Activated CD8-positive, alpha-beta memory T cell treated with anti-CD3 and anti-CD28 coated beads for 36 hours (primary cell): ENCODE data around the gene GGT5. TPM values are rescaled to one million over a fixed set of nuclear protein-coding genes. Genes with fewer than 3 reads are reported as not detected.
"Not testable (repeated sequence)": the region's sequence is repeated elsewhere in the genome, so short reads cannot be mapped to it uniquely, and the experiment has no call there.

Experiments
- CTCF ChIA-PET: fragments of 350-600 bp; sonication (Branson Sonifier 250); formaldehyde crosslinking; loops from one replicate; lab custom pipeline; 2021; ENCODE audit warnings: antibody characterized with exemption; lab: Charles Lee
- POLR2A ChIA-PET: fragments of 350-600 bp; sonication (Branson Sonifier 250); formaldehyde crosslinking; loops from one replicate; lab custom pipeline; 2021; ENCODE audit warnings: antibody characterized with exemption; lab: Charles Lee
- total RNA-seq, 2 experiments: library from RNA; stranded (reverse); gene quantifications; one replicate each; pipeline ENCODE4 v1.2.3, GENCODE V29; 2021

The GGT5 gene
- total RNA-seq, 2 experiments from 2014 or later = not detected

DNA sequence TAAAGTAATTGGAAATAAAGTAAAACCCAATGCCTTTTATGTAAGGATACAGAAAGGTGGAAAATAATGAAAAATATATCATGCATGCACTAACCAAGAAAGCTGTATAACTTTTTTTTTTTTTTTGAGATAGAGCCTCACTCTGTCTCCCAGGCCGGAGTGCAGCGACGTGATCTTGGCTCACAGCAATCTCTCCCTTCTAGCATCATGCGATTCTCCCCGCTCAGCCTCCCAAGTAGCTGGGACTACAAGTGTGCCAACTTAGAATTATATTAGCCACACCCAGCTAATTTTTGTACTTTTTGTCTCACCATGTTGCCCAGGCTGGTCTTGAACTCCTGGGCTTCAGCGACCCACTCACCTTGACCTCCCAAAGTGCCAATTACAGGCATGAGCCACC is 4.5 kb downstream of the GGT5 start:
- ChIA-PET POLR2A (interaction anchor here (0.5 kb wide), 1 partner anchor 103 kb away, joined by 3 read pairs; no protein-coding TSS in a partner anchor), CTCF (interaction anchor here (1.6 kb wide), 1 partner anchor 9 kb away, joined by 5 read pairs; no protein-coding TSS in a partner anchor)

DNA sequence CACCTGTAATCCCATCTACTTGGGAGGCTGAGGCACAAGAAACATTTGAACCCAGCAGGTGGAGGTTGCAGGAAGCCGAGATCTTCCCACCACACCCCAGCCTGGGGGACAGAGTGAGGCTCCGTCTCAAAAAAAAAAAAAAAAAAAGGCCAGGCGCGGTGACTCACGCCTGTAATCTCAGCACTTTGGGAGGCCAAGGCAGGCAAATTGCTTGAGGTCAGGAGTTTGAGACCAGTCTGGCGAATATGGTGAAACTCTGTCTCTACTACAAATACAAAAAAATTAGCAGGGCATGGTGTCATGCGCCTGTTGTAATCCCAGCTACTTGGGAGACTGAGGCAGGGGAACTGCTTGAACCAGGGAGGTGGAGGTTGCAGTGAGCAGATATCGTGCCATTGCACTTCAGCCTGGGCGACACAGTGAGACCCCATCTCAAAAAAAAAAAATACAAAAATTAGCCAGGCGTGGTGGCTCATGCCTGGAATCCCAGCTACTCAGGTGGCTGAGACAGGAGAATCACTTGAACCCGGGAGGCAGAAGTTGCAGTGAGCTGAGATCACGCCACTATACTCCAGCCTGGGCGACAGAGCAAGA is 6.7 kb downstream of the GGT5 start:
- CTCF ChIA-PET, POLR2A ChIA-PET: not testable (repeated sequence)

DNA sequence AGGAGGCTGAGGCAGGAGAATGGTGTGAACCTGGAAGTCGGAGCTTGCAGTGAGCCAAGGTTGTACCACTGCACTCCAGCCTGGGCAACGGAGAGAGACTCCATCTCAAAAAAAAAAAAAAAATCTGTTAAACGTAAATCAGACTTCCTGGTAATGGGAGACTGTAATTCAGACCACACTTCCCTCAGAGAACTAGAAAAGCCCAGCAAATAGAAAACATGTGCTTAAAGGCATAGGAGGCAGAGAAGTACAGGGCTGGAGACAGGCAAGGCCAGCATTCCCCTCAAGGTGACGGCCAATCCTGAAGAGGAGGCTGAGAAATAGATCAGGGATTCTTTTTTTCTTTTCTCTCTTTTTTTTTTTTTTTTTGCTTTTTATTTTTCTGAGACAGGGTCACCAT is 8.2 kb downstream of the GGT5 start:
- POLR2A ChIA-PET = no interaction called here
- CTCF ChIA-PET = no interaction called here

DNA sequence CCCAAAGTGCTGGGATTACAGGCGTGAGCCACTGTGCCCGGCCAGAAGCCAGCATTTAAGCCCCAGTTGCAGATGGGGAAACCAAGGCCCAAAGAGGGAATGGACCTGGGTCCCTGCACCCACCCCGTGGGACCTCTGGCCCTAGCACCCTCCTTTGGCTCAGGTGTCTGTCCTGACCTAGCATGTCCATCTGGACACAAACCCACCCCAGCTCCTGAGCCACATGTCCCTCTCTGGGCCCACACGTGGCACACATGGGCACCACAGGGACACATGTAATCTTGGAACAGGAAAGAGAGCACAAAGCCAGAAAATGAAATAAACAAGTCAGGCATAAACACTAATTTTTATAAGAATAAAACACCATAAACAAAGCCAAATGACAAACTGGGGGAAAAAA is 9.6 kb downstream of the GGT5 start:
- ChIA-PET POLR2A (no interaction called here), CTCF (no interaction called here)

DNA sequence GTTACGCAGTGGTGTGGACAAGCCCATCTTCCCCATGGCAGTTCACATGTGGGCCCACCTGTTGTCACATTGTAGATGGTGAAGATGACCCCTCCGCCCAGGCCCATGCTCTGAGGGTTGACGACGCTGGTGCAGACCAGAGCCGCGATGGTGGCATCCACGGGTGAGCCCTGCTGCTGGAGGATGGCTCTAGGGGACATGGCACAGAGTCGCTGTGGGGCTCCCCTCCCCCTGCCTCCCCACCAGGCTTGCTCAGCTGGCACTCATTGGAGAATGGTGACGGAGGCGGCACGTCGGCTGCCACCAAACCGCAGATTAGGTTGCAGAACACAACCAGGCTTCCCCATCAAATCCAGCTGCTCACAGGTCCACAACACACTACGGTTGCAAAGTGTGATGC is 11.1 kb downstream of the GGT5 start:
- ChIA-PET CTCF (no interaction called here), POLR2A (no interaction called here)

DNA sequence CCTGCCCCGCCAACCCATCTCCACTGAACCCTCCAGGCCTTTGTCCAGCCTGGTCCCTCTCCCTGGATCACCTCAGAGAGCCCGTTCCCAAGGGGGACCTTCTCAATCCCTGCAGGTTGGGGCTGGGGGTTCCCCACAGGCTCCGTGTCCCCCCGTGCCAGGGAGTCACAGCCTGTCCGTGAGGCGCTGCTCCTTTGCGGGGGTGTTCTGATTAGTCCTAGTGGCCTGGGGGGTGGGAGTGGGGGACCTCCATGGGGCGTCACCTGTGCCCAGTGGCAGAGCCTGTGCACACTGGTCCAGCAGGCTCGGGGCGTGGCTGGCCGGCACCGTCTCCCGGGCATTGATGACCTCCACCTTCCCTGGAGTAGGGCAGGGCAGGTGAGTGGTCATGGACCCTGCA is 11.6 kb downstream of the GGT5 start:
- ChIA-PET POLR2A (no interaction called here), CTCF (interaction anchor here (1.6 kb wide), 1 partner anchor 78 kb away, joined by 4 read pairs; no protein-coding TSS in a partner anchor)

DNA sequence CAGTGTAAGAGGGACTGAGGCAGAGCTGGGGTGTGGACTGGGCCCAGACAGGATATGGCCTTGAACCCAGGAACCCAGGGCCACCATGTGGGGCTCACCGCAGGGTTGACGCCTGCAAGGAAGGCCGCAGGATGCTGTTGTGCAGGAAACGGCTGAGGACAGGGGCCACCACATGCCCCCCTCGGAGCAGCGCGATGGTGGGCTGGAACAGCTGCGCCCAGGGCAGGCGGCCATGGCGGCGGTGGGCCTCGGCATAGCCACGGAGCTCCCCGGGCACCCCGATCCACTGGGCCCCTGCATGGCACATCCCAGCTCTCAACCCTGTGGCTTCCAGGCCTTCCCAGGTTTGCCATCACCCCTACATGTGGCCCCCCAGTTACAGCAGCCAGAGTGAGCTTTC is 12.2 kb downstream of the GGT5 start:
- CTCF ChIA-PET = interaction anchor here (0.8 to 1.6 kb wide), 2 partner anchors 43 to 78 kb away, joined by 3 to 4 read pairs; no protein-coding TSS in a partner anchor
- POLR2A ChIA-PET = no interaction called here

DNA sequence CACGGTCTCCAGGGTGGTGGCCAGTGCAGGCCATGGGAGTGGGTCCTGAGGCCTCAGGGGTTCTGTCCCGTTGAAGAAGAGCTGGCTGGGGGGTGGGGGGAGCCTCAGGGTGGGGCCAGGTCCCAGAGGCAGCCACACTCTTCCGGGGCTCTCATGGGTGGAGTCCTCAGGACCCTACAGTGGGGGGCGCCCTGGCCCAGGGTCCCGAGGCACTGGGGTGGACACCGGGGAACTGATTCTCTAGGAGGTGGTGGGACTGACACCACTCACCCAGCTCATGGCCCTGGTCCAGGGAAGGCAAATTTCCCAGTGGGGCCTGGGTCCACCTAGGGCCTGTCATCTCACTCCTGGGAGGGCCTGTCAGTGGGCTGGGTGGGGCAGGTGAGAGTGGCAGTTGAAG is 12.8 kb downstream of the GGT5 start:
- ChIA-PET CTCF (interaction anchor here (0.8 to 1.6 kb wide), 3 partner anchors 8 to 77 kb away, joined by 3 to 5 read pairs (median 4); no protein-coding TSS in a partner anchor), POLR2A (no interaction called here)

DNA sequence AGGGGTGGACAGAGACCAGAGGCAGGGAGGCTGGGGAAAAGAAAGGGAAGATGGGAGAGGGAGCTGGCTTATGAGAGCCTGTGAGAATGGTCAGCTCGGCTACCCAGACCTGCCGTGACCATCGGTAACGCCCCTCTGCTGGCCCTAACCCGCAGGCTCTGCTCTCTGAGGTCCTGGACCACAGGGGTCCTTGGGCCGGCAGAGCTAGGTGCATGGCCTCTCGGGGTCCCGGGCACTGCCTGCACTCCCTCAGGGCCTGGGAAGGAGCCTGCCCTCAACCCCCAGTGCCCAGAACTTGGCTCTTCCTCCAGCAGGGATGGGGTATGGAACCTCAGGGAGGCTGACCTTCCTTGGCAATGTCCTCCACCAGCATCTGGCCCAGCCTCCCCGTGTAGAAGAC is 13.2 kb downstream of the GGT5 start:
- CTCF ChIA-PET = interaction anchor here (1.0 to 1.6 kb wide), 5 partner anchors 9 to 201 kb away, joined by 3 to 5 read pairs (median 4); no protein-coding TSS in a partner anchor
- POLR2A ChIA-PET = no interaction called here

DNA sequence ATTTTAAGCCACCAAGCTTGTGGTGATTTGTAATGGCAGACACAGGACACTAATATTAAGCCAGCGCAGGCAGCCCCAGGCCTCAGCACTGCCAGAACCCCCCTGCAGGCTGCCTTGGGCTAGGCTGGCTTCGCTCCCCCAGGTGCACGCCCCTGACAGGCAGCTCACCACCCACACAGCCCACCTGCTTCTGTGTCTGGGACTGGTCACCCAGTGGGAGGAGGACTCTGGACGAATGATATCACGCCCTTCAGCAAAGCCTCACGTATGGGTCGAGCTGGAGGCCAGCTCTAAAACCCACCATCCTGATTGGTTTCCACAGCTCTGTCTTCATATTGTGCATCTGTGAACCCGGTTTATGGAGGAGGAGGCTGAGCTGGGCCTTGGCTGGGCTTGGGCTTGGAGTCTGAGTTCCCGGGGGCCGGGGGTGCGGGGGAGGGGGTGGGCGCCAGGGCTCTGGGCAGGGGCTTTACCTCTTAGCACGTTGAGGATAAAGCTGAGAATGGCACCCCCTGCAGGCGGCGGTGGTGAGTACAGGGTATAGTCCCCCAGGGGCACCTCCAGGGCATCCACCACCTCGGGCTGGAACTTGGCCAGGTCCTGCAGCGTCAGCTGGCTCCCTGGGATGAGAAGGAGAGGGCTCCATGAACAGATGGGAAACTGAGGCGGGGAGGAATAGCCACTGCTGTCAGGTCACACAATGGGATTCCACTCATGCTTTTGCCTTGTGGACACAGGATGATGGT is 13.8 kb downstream of the GGT5 start:
- POLR2A ChIA-PET = no interaction called here
- CTCF ChIA-PET = interaction anchor here (0.9 to 1.5 kb wide), 6 partner anchors 10 to 200 kb away, joined by 3 to 5 read pairs (median 4); no protein-coding TSS in a partner anchor

DNA sequence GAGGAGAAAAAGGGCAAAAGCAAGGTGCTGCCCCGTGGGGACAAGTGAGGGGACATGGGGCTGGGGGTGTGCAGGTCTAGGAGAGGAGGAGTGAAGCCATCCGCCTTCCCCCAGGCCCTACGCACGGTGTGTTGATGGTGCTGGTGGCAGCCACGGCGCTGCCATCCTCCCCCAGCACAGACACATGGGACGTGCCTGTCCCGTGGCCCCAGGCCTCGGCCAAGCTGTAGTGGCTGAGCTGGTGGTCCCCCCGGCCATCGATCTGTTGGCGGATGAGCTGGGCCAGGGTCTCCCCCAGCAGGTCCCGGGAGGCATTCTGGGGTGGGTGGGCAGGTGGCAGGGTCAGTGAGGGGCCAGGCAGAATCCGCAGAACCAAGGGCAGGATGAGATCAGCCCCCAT is 18.9 kb downstream of the GGT5 start:
- ChIA-PET POLR2A (interaction anchor here (0.5 kb wide), 1 partner anchor 301 kb away, joined by 3 read pairs; no protein-coding TSS in a partner anchor), CTCF (no interaction called here)

DNA sequence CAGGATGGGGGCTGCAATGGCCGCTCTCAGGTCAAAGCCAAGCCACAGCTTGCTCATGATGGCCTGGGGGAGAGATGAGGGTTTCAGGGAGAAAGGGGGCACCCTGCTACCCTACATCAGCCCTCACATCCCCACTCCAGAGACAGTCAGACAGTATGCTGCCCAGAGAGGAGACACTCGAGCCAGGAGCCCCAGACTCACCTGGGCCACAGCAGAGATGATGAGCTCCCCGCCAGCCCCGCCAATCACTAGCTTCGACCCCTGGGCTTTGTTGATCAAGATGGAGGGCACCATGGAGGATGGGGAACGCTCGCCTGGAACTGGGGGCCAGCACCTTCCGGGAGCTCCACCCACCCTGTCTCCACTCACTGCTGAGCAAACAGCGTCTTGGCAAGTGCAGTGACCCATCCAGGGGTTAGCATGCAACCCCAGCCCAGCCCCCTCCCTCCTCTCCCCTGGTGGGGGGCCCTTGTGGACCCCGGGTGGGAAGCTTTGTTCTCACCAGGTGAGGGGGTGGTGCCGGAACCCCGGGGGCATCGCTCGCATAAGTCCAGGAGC is 19.8 kb downstream of the GGT5 start:
- CTCF ChIA-PET = no interaction called here
- POLR2A ChIA-PET = interaction anchor here (0.5 kb wide), 1 partner anchor 302 kb away, joined by 3 read pairs; no protein-coding TSS in a partner anchor

DNA sequence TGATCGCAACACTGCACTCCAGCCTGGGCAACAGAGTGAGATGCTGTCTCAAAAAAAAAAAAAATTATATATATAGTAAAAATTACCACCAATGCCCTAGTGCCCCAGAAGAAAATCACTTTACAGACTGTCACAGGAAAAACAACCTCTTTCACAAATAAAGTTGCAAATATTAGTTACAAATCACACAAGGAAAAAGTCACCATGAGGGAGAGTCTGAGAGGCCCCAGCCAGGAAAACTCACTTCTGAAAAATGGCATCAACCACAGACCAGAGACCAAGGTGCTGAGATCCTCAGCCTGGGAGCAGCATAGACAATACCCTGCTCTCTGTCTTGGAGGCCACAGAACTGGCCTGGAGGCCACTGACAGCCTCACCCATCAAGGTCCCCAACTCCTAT is 20.4 kb downstream of the GGT5 start:
- ChIA-PET CTCF (no interaction called here), POLR2A (no interaction called here)

DNA sequence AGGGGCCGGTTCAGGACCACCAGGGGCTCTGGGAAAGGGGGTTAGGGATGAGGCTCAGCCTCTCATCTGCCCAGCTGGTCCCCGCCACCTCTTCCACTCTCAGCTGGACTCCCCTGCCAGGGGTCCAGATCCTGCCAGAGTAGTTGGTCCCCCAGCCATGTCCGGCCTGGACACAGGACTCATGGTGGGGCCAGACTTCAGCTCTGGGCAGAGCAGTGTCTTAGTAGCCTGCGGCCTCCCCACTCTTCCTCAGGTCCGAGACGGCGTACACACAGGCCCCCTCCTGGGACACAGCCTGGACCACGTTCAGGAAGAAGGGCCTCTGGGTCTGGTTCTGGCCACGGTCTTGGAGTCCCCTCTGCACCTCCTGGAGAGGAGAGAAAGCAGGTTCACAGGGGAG is 25.1 kb downstream of the GGT5 start:
- CTCF ChIA-PET = interaction anchor here (1.2 kb wide), 1 partner anchor 22 kb away, joined by 3 read pairs; no protein-coding TSS in a partner anchor

DNA sequence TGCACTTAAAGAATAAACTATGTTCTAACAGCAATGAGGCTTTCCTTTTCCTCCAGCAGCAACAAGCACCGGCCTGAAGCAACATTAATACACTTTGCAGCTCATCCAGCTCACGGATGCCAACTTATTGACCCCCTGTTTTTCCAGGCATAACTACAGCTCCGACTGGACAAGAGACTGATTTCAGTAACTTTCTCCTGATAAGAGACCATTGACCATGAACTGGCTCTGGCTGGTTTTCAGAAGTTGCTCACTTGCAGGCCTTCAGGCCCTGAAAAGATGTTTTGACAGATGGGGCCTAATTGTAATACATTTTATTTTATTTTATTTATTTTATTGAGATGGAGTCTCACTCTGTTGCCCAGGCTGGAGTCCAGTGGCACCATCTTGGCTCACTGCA is 27.5 kb downstream of the GGT5 start:
- CTCF ChIA-PET = interaction anchor here (0.6 kb wide), 1 partner anchor 10 kb away, joined by 8 read pairs; no protein-coding TSS in a partner anchor
- POLR2A ChIA-PET = no interaction called here

More for the DNA sequence above, 25.1 kb downstream of the GGT5 start:
- POLR2A ChIA-PET = interaction anchor here (0.5 kb wide), 1 partner anchor 20 kb away, joined by 10 read pairs; no protein-coding TSS in a partner anchor

DNA sequence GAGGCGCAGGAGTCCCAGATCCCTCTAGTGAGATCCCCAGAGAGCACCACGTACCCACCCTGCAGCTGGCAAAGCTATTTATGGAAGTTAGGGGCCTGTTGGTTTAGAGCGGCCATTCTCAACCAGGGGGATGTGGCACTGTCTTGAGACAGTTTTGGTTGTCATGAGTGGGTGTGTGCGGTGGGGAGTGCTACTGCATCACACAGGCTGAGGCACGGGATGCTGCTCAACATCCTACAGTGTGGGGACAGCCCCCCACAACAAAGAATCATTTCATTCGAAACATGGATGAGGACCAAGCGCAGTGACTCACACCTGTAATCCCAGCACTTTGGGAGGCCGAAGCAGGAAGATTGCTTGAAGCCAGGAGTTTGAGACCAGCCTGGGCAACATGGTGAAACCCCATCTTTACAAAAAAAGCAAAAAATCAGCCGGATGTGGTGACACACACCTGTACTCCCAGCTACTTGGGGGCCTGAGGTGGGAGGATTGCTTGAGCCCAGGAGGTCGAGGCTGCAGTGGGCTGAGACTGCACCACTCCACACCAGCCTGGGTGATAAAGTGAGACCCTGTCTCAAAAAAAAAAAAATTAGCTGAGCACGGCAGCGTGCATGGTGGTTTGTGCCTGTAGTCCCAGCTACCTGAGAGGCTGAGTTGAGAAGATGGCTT is 28.2 kb downstream of the GGT5 start:
- CTCF ChIA-PET = interaction anchor here (0.6 kb wide), 1 partner anchor 10 kb away, joined by 8 read pairs; no protein-coding TSS in a partner anchor
- POLR2A ChIA-PET = no interaction called here

DNA sequence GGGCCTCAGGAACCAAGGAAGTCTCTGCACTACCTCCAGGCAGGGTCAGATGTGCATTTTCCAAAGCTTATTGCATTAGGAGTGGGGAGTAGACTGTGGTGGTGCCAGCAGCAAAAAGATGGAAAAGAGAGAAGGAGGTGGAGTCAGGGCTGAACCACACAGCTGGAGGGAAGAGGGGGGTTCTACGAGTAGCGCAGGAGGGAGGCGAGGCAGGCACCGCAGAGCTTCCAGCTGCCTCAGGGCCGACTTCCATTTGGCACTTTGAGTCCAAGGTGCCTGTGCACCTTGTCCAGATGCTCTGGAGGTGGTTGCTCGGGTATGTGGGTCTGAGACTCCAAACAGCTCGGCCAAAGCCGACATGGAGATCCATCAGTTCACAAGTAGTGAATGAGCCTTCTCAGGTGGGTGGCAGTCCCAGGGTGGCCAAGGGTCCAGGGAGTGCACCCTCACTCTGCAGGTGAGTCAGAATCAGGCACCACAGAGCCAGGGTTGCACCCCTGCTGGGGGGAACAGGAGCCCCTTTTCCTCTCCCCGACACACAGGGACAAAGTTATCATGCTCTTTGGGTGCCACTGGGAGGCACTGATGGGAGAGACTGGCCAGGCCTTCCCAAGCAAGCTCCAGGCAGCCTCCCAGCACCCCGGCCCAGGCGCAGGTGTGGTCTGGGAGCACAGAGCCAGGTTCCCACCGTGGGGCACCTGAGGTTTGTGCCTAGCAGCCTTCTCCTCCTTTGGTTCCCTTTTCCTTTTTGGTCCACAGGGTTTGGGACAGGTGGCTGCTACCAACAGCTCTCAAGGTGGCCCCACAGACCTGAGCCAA is 30.2 kb downstream of the GGT5 start:
- POLR2A ChIA-PET = no interaction called here
- CTCF ChIA-PET = interaction anchor here (0.7 to 1.7 kb wide), 3 partner anchors 16 to 59 kb away, joined by 3 to 4 read pairs (median 4); no protein-coding TSS in a partner anchor

DNA sequence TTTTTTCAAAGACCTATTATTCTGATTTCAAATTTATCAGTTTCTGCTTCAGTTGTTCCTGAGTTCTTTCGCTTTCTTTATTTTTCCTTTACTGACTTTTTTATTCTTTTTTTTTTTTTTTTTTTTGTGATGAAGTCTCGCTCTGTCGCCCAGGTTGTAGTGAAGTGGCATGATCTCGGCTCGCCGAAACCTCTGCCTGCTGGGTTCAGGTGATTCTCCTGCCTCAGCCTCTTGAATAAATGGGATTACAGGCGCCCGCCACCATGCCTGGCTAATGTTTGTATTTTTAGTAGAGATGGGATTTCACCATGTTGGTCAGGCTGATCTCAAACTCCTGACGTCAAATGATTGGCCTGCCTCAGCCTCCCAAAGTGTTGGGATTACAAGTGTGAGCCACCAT is 31.8 kb downstream of the GGT5 start:
- CTCF ChIA-PET = interaction anchor here (1.7 kb wide), 1 partner anchor 15 kb away, joined by 4 read pairs; no protein-coding TSS in a partner anchor
- POLR2A ChIA-PET = not testable (repeated sequence)
